ACC112 (cell line): ENCODE results near the gene TXNL4A.

Experiments used
- H2AFZ ChIP-seq: fragments of 200-600 bp; sonication (generic); one replicate; pipeline ENCODE4 v1.6.0; 2017; ENCODE audit warnings: antibody characterized with exemption, low read length; ENCODE audit not compliant: unreplicated experiment
- H3K27ac ChIP-seq: fragments of 200-600 bp; sonication (generic); 2 replicates; pipeline ENCODE4 v1.5.1; 2014; ENCODE audit warnings: low read depth, mild to moderate bottlenecking, antibody characterized with exemption, low read length, moderate library complexity
- H3K27me3 ChIP-seq: fragments of 200-600 bp; sonication (generic); 2 replicates; pipeline ENCODE4 v1.6.1; 2014; ENCODE audit warnings: mild to moderate bottlenecking, antibody characterized with exemption, low read length, moderate library complexity, mixed read lengths; ENCODE audit not compliant: insufficient read depth
- H3K36me3 ChIP-seq: fragments of 200-600 bp; sonication (generic); 2 replicates; pipeline ENCODE4 v1.6.1; 2016; ENCODE audit warnings: mild to moderate bottlenecking, antibody characterized with exemption, low read length, moderate library complexity, mixed read lengths; ENCODE audit not compliant: insufficient read depth
- H3K4me1 ChIP-seq: fragments of 200-600 bp; sonication (generic); one replicate; pipeline ENCODE4 v1.6.1; 2016; ENCODE audit warnings: low read length, mixed read lengths; ENCODE audit not compliant: insufficient read depth, unreplicated experiment, control insufficient read depth
- H3K4me3 ChIP-seq: fragments of 200-600 bp; sonication (generic); 2 replicates; pipeline ENCODE4 v1.5.1; 2014; ENCODE audit warnings: mild to moderate bottlenecking, low read depth, low read length
- H3K79me2 ChIP-seq: fragments of 200-600 bp; sonication (generic); one replicate; pipeline ENCODE4 v1.6.0; 2016; ENCODE audit warnings: low read length; ENCODE audit not compliant: control insufficient read depth, unreplicated experiment, insufficient read depth

TXNL4A gene

GRCh38 chr18:79955302-79956075 lies 32.9 kb downstream of the TXNL4A start:
- Histone ChIP-seq H3K36me3 (no peaks in the 10 kb centered on the region), H2AFZ (no peak overlapping the region), H3K79me2 (peaks cover 9% of the 10 kb centered on the region), H3K27ac (no peak overlapping the region), H3K4me1 (peaks cover 2% of the 10 kb centered on the region), H3K27me3 (no peaks in the 10 kb centered on the region), H3K4me3 (no peak overlapping the region)

GRCh38 chr18:79954791-79955190 lies 33.6 kb downstream of the TXNL4A start:
- Histone ChIP-seq H3K36me3 (no peaks in the 10 kb centered on the region), H3K27ac (no peak overlapping the region), H2AFZ (no peak overlapping the region), H3K27me3 (no peaks in the 10 kb centered on the region), H3K4me1 (no peaks in the 10 kb centered on the region), H3K4me3 (no peak overlapping the region), H3K79me2 (peaks cover 16% of the 10 kb centered on the region)

- peaks cover under 1% of the 10 kb centered on the region; the same call in 1 of the 2 replicates for H3K36me3 ChIP-seq
- no peak overlapping the region for H3K27ac ChIP-seq
Observed at GRCh38 chr18:79953971-79954651, 34.3 kb downstream of the TXNL4A start.

DNA sequence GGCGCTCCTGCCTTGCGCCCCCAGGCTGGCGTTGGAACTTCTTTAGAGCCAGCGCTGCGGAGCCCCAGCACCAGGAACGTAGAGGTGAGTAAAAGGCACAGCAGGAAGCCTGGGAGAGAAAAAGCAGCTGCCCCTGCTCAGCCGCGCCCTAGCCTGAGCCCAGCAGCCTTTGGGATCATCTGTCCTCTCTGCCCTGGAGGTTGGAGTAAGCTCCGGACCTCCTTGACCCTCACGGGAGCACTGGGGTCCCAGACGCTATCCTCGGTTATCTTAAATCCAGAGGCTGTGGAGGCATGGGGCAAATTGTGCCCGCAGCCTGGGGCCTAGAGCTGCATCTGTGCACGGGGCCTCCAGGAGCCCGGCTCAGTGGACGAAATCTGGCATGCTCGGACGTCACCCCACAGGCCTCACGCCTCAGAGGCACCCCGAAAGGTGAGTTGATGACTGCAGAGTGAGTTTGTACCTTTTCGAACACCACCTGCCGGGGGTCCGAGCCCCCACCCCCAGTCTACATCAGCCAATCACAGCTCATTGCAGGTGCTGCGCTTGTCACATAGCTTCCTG lies 35.3 kb downstream of the TXNL4A start:
- Histone ChIP-seq H3K79me2 (peaks cover 33% of the 10 kb centered on the region), H2AFZ (no peak overlapping the region), H3K4me3 (no peak overlapping the region), H3K27ac (no peak overlapping the region), H3K27me3 (no peaks in the 10 kb centered on the region), H3K4me1 (no peaks in the 10 kb centered on the region), H3K36me3 (peaks cover 8% of the 10 kb centered on the region; the same call in 1 of the 2 replicates)

More at GRCh38 chr18:79953971-79954651, 34.3 kb downstream of the TXNL4A start:
- H3K4me1 ChIP-seq = no peaks in the 10 kb centered on the region
- no peaks in the 10 kb centered on the region for H3K27me3 ChIP-seq
- H3K4me3 ChIP-seq = no peak overlapping the region
- H3K79me2 ChIP-seq = peaks cover 22% of the 10 kb centered on the region
- no peak overlapping the region for H2AFZ ChIP-seq

- H2AFZ ChIP-seq = peak overlapping the region; percentile 92
- peaks cover 38% of the 10 kb centered on the region for H3K79me2 ChIP-seq
- no peaks in the 10 kb centered on the region for H3K4me1 ChIP-seq
- no peaks in the 10 kb centered on the region for H3K27me3 ChIP-seq
- H3K36me3 ChIP-seq = peaks cover 8% of the 10 kb centered on the region; the same call in 1 of the 2 replicates
- no peak overlapping the region for H3K27ac ChIP-seq
- H3K4me3 ChIP-seq = peak overlapping the region; percentile 78
Observed at GRCh38 chr18:79952456-79952995, 35.8 kb downstream of the TXNL4A start.

- H3K27me3 ChIP-seq = no peaks in the 10 kb centered on the region
- H3K4me1 ChIP-seq = no peaks in the 10 kb centered on the region
- peaks cover 39% of the 10 kb centered on the region for H3K79me2 ChIP-seq
- peak within 1 kb of the TSS; percentile 92 for H2AFZ ChIP-seq
- H3K36me3 ChIP-seq = peaks cover 8% of the 10 kb centered on the region; the same call in 1 of the 2 replicates
- peak within 1 kb of the TSS; percentile 78 for H3K4me3 ChIP-seq
- H3K27ac ChIP-seq = peak within 1 kb of the TSS; percentile 18; the same call in 1 of the 2 replicates
Observed at GRCh38 chr18:79951545-79952455, 36.6 kb downstream of the TXNL4A start, which contains the start of gene SLC66A2. Gene SLC66A2 (minus strand): TSS chr18:79951653. CDS start chr18:79950926, 727 bp downstream.

DNA sequence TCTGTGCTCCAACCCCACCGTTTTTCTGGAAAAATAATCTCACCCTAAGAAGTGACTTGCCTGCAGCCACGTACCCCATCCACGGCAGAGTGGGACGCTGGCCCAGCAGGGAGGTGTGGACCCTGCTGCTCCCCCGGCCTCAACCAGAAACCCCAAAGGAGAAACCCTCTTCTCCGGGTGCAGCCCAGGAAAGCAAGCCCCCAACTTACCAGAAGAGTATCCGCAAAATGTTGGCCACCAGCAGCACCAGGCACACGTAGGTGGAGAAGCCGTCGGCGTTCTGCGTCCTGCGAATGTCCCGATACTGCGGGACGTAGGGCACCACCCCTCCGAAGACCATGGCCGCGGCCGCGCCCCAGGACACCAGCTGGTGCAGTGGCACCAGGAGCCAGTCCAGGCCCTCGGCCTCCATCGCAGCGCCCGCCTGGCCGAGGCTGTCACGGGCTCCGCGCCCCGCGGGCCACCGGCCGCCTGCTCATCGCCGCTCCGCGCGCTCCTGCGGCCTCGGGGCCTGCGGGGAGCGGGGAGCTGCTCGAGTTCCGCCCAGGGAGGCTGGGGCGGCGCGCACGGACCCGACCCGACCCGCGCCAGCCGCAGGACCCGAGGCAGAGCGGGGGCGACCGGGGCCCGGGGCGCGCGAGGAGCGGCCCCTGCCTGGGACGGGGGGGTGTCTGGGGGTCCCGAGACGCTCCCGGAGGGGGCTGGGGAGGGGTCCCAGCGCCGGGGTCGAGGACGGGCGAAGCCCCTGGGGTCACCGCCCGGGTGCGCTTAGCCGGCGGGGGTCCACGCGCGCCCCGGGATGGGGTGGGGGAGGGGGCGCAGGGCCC lies 37.6 kb downstream of the TXNL4A start:
- Histone ChIP-seq H3K27ac (peak overlapping the region; percentile 18; the same call in 1 of the 2 replicates), H3K4me1 (no peaks in the 10 kb centered on the region), H3K36me3 (peaks cover 8% of the 10 kb centered on the region; the same call in 1 of the 2 replicates), H3K4me3 (peak overlapping the region; percentile 78), H3K79me2 (peaks cover 42% of the 10 kb centered on the region), H2AFZ (peak overlapping the region; percentile 48), H3K27me3 (no peaks in the 10 kb centered on the region)

DNA sequence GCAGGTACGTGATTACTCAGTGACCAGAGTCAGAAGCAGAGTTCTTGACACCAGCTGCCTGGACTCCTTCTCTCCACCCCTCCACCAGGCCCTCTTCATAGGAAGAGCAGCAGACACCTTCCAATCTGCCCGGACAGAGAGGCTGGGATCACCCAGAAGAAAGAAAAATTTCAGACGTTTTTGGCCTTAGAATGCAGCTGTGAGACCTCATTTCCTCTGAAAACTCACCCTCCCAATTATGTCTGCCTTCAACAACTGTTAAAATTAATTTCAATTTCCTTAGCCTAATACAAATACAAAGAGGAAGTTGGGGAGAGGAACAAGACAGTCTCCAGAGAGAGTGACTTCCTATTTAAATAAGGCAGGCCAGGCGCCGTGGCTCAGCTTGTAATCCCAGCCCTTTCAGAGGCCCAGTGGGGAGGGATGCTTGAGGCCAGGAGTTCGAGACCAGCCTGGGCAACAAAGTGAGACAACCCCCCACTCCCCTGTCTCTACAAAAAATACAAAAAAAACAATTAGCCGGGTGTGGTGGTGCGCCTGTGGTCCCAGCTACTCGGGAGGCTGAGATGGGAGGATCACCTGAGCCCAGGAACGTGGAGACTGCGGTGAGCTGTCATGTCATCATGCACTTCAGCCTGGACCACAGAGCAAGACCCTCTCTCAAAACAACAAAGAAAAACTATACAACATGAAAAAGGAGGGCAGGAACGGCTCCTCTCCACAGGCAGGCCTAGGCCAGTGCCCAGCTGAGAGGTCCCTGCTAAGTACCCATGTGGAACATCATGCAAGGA lies 38.5 kb downstream of the TXNL4A start:
- Histone ChIP-seq H3K27me3 (no peaks in the 10 kb centered on the region), H3K4me1 (no peaks in the 10 kb centered on the region), H3K4me3 (peak overlapping the region; percentile 78), H3K79me2 (peaks cover 46% of the 10 kb centered on the region), H3K27ac (no peak overlapping the region), H2AFZ (no peak overlapping the region), H3K36me3 (peaks cover 8% of the 10 kb centered on the region; the same call in 1 of the 2 replicates)
